Mucosa of descending colon (tissue), 3 donors: ENCODE results near the gene ARHGAP10. TPM values are rescaled to one million over a fixed set of nuclear protein-coding genes. Genes with fewer than 3 reads are reported as not detected.
"Not testable (repeated sequence)": the region's sequence is repeated elsewhere in the genome, so short reads cannot be mapped to it uniquely, and the experiment has no call there.

Experiments
- ATAC-seq: fragments of 200-7000 bp; cut with Tn5 transposase; one replicate; pipeline ENCODE4 v1.9.1; 2020; ENCODE audit warnings: mild to moderate bottlenecking, moderate library complexity
- DNase-seq, 3 donors: peaks; one replicate each; pipeline ENCODE4 v3.0.0-alpha.2; 2020
- H3K36me3 ChIP-seq: fragments of 200-600 bp; one replicate; pipeline ENCODE4 v1.8.0; 2021; ENCODE audit warnings: low read depth, mild to moderate bottlenecking
- H3K4me1 ChIP-seq: fragments of 200-600 bp; one replicate; pipeline ENCODE4 v1.8.0; 2021; ENCODE audit warnings: low read depth, mild to moderate bottlenecking
- H3K4me3 ChIP-seq: fragments of 200-600 bp; one replicate; pipeline ENCODE4 v1.8.0; 2021; ENCODE audit warnings: mild to moderate bottlenecking
- H3K9me3 ChIP-seq: fragments of 200-600 bp; one replicate; pipeline ENCODE4 v1.8.0; 2021; ENCODE audit warnings: mild to moderate bottlenecking
- intact Hi-C, 2 donors: fragments of 100-400 bp; cut with DNase I in 1 of 2; cut with micrococcal nuclease in 1 of 2; formaldehyde crosslinking; loops; one replicate each; pipeline versions ENCODE4 v1.11.0 to v1.11.1; 2022; cut with DNase I, micrococcal nuclease
- total RNA-seq, 3 donors: library from RNA; stranded (reverse); fragmentation: NEBNext Ultra II Directional in 2 of 3; extraction: Animal tissue kit (Norgen Biotek cat#: 25700) in 2 of 3; gene quantifications; one replicate each; pipeline versions ENCODE4 v1.2.1 to v1.2.4, GENCODE V29; 2021 to 2023
- TF ChIP-seq, protein P1 (sequence below): fragments of 200-600 bp; IDR thresholded peaks from one replicate; pipeline ENCODE4 v1.8.0; 2022; ENCODE audit warnings: antibody characterized with exemption, mild to moderate bottlenecking
- donor health status: DM: no; HTN: no; CAD: no; lungs with moderate emphysema.
- donor health status: DM: no; HTN: no; CAD: no.
- donor health status: DM: no; HTN: yes; CAD: no.

The ARHGAP10 gene
- total RNA-seq, 3 donors from 2014 or later = 3.0 to 66.6 (median 8.1) TPM

DNA sequence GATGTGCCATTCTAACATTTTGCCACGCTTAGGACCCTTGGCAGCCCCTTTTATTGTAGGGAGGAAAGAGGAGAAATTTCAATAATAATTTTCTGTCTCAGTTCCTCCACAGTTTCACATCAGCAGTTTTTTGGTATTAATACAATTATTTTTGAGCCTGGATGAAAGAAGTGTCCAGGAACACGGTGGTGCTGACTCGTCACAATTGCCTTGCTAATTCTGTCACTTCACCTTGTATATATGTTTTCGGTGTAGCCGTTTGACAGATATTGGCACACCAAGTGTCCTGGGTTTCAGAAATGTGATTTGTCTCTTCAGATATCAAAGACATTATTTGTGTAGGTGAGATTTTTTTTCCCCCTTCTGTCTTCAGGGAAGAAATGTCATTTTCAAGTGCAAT lies 142.2 kb downstream of the ARHGAP10 start:
- no peaks in the 10 kb centered on the region for H3K4me1 ChIP-seq
- no peaks in the 10 kb centered on the region for H3K9me3 ChIP-seq
- DNase-seq (no peak), ATAC-seq (no peak)
- TF ChIP-seq, protein P1, sequence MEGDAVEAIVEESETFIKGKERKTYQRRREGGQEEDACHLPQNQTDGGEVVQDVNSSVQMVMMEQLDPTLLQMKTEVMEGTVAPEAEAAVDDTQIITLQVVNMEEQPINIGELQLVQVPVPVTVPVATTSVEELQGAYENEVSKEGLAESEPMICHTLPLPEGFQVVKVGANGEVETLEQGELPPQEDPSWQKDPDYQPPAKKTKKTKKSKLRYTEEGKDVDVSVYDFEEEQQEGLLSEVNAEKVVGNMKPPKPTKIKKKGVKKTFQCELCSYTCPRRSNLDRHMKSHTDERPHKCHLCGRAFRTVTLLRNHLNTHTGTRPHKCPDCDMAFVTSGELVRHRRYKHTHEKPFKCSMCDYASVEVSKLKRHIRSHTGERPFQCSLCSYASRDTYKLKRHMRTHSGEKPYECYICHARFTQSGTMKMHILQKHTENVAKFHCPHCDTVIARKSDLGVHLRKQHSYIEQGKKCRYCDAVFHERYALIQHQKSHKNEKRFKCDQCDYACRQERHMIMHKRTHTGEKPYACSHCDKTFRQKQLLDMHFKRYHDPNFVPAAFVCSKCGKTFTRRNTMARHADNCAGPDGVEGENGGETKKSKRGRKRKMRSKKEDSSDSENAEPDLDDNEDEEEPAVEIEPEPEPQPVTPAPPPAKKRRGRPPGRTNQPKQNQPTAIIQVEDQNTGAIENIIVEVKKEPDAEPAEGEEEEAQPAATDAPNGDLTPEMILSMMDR = no peak
- H3K4me3 ChIP-seq = no peak overlapping the region
- H3K36me3 ChIP-seq = no peaks in the 10 kb centered on the region
- intact Hi-C loops = no loop called here

DNA sequence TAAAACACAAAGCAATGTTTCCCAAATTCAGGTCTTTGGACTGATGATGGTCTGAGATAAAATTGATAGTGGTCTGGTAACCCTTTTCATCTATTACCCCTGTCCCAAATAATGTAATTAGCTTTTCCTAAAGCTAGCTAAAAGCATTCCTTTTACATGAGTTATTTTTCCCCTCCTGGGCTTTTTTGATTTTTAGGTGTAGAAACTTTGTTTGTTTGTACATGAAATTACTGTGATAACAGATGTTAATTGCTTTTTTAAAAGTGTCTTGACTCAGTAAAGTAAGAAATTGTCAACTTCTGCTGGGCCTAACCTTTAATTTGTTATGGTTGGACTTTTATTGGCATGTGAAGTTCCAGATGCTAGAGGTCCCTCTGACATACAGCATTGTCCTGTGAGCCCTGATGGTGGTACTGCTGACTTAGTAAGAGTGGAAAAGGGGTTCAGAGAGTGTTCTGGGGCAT lies 145.5 kb downstream of the ARHGAP10 start:
- Histone ChIP-seq H3K4me1 (no peaks in the 10 kb centered on the region), H3K4me3 (no peak overlapping the region), H3K36me3 (no peaks in the 10 kb centered on the region), H3K9me3 (no peaks in the 10 kb centered on the region)
- TF ChIP-seq, protein P1 = no peak
- DNase-seq = no peak
- ATAC-seq = no peak
- intact Hi-C loops = no loop called here

DNA sequence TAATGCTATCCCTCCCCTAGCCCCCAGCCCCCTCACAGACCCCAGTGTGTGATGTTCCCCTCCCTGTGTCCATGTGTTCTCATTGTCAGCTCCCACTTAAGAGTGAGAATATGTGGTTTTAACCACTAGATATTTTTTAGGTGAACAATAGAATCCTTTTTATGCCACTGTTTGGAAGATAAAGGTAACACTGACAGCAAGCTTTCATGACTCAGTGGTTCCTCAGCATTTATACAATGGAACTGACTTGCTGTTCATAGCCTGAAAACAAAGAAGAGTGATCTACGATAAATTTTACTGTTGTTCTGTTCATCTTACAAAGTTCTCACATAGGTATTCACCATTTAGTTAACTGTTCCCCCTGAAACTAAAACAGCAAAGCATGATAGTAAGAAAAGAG lies 147.8 kb downstream of the ARHGAP10 start:
- H3K4me1 ChIP-seq = no peaks in the 10 kb centered on the region
- no peaks in the 10 kb centered on the region for H3K9me3 ChIP-seq
- TF ChIP-seq, protein P1 = no peak
- no peak overlapping the region for H3K4me3 ChIP-seq
- no peak for DNase-seq
- no peaks in the 10 kb centered on the region for H3K36me3 ChIP-seq
- ATAC-seq = no peak
- intact Hi-C loops = no loop called here

DNA sequence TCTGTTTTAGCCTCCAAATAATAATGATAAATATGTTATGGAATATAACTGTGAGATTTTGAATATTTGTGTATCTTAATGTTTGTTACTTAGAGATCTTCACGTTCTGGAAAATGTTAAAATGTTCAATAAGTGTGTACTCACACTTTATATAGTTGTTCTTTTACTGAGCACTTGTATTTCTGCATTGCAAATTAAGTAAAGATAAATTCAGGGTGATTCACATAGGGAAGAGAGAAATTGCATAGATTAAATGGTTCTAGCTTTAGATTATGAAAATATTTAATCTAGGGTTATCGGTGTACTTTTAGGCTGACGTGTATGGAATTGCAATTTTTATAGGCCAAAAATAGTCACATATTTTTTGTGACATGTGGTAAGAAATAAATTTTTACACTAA lies 148.6 kb downstream of the ARHGAP10 start:
- ATAC-seq = no peak
- TF ChIP-seq, protein P1 = no peak
- no peak overlapping the region for H3K4me3 ChIP-seq
- no peaks in the 10 kb centered on the region for H3K9me3 ChIP-seq
- no peak for DNase-seq
- intact Hi-C loops = no loop called here
- H3K4me1 ChIP-seq = no peaks in the 10 kb centered on the region
- no peaks in the 10 kb centered on the region for H3K36me3 ChIP-seq

DNA sequence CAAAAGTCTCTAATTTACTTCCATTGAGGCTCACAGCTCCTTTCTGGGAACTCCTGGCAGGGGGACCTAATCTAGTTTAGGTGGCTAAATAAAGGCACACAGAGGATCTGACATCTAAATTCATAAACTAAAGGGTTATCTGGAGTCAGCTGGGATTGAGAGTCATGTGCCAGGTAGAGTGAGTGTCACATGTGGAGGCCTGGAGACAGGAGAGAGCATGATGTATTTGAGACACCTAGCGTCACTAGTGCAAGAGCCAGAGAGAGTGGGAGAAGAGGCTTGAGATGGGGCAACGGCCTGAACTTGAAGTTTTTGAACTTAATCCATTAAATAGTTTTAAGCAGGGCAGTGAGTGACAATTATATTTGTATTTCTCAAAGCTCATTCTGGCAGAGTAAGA lies 152.6 kb downstream of the ARHGAP10 start:
- H3K4me3 ChIP-seq = no peak overlapping the region
- no peaks in the 10 kb centered on the region for H3K9me3 ChIP-seq
- intact Hi-C loops = no loop called here
- TF ChIP-seq, protein P1 = no peak
- DNase-seq = no peak
- ATAC-seq = no peak
- H3K4me1 ChIP-seq = no peaks in the 10 kb centered on the region
- no peaks in the 10 kb centered on the region for H3K36me3 ChIP-seq

DNA sequence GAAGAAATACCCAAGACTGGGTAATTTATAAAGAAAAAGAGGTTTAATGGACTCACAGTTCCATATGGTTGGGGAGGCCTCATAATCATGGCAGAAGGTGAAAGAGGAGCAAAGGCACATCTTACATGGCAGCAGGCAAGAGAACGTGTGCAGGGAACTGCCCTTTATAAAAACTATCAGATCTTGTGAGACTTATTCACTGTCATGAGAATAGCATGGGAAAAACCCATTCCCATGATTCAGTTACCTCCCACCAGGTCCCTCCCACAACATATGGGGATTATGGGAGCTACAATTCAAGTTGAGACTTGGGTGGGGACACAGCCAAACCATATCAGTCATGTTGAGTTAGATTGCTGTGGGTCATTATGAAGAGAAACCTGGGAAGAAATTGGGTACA lies 153.3 kb downstream of the ARHGAP10 start:
- intact Hi-C loops, H3K4me3 ChIP-seq, ATAC-seq, DNase-seq, H3K4me1 ChIP-seq, H3K9me3 ChIP-seq, H3K36me3 ChIP-seq: not testable (repeated sequence)
